ENCODE data around the gene PDYN. TPM values are rescaled to one million over a fixed set of nuclear protein-coding genes. Genes with fewer than 3 reads are reported as not detected.

Gene PDYN
- total RNA-seq, 1 donor from 2014 or later: not detected

DNA sequence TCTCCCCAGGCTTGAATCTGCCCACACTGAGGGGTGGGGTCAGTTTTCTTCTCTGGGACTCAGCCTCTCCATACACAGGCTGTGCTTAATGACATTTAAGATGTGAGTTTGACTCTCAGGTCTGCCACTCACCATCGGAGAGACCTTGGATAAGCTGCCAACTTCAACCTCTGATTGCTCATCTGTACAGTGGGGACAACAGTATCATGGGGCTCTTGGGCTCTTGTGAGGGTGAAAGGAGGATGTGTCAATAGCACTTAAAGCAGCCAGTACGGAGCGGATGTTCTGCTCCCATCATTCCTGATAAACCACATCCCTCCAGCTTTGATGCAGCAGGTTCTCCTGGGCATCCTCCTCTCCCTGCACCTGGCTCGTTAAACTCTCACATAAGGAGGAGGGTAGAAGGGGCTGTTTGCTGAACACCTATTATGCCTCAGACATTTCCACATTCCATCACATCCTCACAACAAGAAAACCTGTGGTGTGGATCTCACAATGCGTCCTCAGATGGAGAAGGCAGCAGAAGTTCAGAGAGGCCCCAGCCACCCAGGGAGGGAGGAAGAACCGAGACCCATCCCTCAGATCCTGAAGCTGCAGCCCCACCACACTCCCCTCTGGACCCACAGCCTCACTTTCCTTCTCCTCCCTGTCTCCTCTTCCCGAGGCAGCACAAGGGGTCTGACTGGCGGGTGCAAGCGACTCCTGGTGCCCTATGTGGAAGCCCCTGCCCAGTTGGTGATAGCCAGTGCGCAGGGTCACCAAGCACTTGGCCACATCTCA lies 1.9 kb upstream of the PDYN start:
- Histone ChIP-seq H3K27ac (replicated peaks) (no peak overlapping the region), H3K4me1 (no peaks in the 10 kb centered on the region), H3K27me3 (ENCODE audit: low read depth) (peaks cover 98% of the 10 kb centered on the region), H3K36me3 (no peaks in the 10 kb centered on the region), H3K9me3 (replicated peaks) (no peaks in the 10 kb centered on the region), H3K4me3 (no peak overlapping the region)
- DNase-seq: no peak
- TF ChIP-seq, protein P1, sequence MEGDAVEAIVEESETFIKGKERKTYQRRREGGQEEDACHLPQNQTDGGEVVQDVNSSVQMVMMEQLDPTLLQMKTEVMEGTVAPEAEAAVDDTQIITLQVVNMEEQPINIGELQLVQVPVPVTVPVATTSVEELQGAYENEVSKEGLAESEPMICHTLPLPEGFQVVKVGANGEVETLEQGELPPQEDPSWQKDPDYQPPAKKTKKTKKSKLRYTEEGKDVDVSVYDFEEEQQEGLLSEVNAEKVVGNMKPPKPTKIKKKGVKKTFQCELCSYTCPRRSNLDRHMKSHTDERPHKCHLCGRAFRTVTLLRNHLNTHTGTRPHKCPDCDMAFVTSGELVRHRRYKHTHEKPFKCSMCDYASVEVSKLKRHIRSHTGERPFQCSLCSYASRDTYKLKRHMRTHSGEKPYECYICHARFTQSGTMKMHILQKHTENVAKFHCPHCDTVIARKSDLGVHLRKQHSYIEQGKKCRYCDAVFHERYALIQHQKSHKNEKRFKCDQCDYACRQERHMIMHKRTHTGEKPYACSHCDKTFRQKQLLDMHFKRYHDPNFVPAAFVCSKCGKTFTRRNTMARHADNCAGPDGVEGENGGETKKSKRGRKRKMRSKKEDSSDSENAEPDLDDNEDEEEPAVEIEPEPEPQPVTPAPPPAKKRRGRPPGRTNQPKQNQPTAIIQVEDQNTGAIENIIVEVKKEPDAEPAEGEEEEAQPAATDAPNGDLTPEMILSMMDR (IDR thresholded peaks at IDR 0.05; ENCODE audit: borderline replicate concordance): no peak
- intact Hi-C loops (cut with micrococcal nuclease): no loop called here

- intact Hi-C loops (cut with micrococcal nuclease): no loop called here
- TF ChIP-seq, protein P1 (IDR thresholded peaks at IDR 0.05; ENCODE audit: borderline replicate concordance): no peak
- peaks cover 100% of the 10 kb centered on the region for H3K27me3 ChIP-seq (ENCODE audit: low read depth)
These were observed 769 bp upstream of the PDYN start for GRCh38 chr20:1994627-1995026.

DNA sequence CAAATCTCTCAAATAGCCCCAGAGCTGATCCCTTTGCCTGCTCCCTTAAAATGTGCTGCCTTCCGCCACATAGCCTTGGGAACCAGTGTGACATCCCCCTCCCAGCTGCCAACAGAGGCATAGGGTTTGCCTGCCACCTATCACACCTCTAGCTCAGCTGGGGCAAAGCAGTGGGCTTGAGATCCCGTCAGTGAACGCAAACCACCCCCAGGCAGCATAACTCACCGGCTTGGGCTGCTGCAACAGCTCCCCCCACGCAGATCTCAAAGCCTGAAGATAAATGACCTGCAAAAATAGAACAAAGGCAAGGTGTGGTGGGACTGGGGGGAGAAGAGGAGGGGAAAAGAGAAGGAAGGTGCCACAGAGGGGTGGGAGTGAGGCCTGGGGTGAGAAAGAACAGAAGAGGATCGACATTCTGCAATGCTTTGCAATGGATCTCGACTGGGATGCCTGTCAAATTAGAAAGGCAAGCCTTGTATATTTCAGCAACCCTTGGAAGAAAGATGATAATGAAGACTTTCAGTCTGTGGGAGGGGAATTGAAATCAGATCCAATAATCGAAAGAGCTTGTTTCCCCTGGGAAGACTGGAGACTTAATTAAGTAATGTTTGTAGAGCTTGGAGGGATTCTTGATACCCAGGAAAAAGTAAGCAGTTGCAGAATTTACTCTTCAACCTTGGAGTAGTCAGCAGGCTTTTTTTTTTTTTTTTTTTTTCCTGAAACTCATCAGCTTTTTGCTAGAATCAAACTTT lies 1.3 kb downstream of the PDYN start:
- peaks cover 97% of the 10 kb centered on the region for H3K27me3 ChIP-seq (ENCODE audit: low read depth)
- H3K27ac ChIP-seq (replicated peaks): no peak overlapping the region
- no peaks in the 10 kb centered on the region for H3K36me3 ChIP-seq
- intact Hi-C loops (cut with micrococcal nuclease): no loop called here
- no peak overlapping the region for H3K4me3 ChIP-seq
- DNase-seq: no peak
- H3K9me3 ChIP-seq (replicated peaks): no peaks in the 10 kb centered on the region
- no peaks in the 10 kb centered on the region for H3K4me1 ChIP-seq
- TF ChIP-seq, protein P1 (IDR thresholded peaks at IDR 0.05; ENCODE audit: borderline replicate concordance): no peak

More at GRCh38 chr20:1994627-1995026, 769 bp upstream of the PDYN start:
- no peak overlapping the region for H3K4me3 ChIP-seq
- H3K36me3 ChIP-seq: no peaks in the 10 kb centered on the region
- no peaks in the 10 kb centered on the region for H3K9me3 ChIP-seq (replicated peaks)
- H3K27ac ChIP-seq (replicated peaks): no peak overlapping the region
- H3K4me1 ChIP-seq: no peaks in the 10 kb centered on the region
- DNase-seq: no peak

GRCh38 chr20:1987826-1988225 lies 6.0 kb downstream of the PDYN start:
- H3K27me3 ChIP-seq (ENCODE audit: low read depth): peaks cover 89% of the 10 kb centered on the region
- H3K4me3 ChIP-seq: no peak overlapping the region
- no peaks in the 10 kb centered on the region for H3K9me3 ChIP-seq (replicated peaks)
- no peaks in the 10 kb centered on the region for H3K36me3 ChIP-seq
- no peaks in the 10 kb centered on the region for H3K4me1 ChIP-seq
- DNase-seq: no peak
- intact Hi-C loops (cut with micrococcal nuclease): no loop called here
- H3K27ac ChIP-seq (replicated peaks): no peak overlapping the region
- TF ChIP-seq, protein P1 (IDR thresholded peaks at IDR 0.05; ENCODE audit: borderline replicate concordance): no peak

- H3K27me3 ChIP-seq (ENCODE audit: low read depth): peaks cover 78% of the 10 kb centered on the region
- intact Hi-C loops (cut with micrococcal nuclease): no loop called here
These were observed 10.6 kb downstream of the PDYN start for GRCh38 chr20:1983301-1983700.

More at GRCh38 chr20:1983301-1983700, 10.6 kb downstream of the PDYN start:
- no peak overlapping the region for H3K27ac ChIP-seq (replicated peaks)
- H3K36me3 ChIP-seq: no peaks in the 10 kb centered on the region
- H3K4me1 ChIP-seq: no peaks in the 10 kb centered on the region
- no peaks in the 10 kb centered on the region for H3K9me3 ChIP-seq (replicated peaks)
- no peak for DNase-seq
- H3K4me3 ChIP-seq: no peak overlapping the region
- TF ChIP-seq, protein P1 (IDR thresholded peaks at IDR 0.05; ENCODE audit: borderline replicate concordance): no peak
